Testis (tissue), 2 donors: Measurements from ENCODE around the gene ARRDC3.

Source experiments
- POLR2A ChIP-seq: fragments of 450-650 bp; IDR thresholded peaks from one replicate; pipeline ENCODE4 v1.6.1; 2017; ENCODE audit warnings: antibody characterized with exemption, mild to moderate bottlenecking, moderate library complexity
- TF ChIP-seq, protein P1 (sequence below), 3 experiments: fragments of 450-650 bp in 2 of 3; fragments of 200-600 bp in 1 of 3; sonication (generic) in 1 of 3; IDR thresholded peaks; one replicate each; pipeline ENCODE4 v1.5.1; 2016 to 2019; ENCODE audit warnings: antibody characterized with exemption in 3 of 3, mild to moderate bottlenecking in 2 of 3, moderate library complexity in 1 of 3

DNA sequence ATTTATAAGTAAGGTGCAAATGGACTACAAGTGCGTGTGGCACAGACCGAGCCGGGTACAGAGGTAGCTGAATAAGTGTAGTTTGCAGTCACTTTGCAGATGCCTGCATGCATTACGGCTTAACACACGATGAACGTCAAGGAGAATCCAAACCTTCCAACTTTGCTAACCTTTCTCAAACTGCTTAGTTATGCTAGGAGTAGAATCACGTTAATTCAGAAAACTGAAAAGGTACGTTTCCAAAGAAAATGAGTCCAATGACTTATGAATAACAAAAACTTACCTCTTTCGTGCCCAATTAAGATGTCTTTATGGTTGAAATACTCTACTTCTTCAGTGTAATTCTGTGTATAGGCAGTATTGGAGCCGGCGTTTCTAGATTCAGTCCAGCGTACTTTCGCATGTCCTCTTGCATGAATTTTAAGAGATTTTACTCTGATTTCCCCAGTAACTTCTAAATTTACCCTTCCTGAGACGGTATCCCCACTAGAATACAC, 539 bp downstream of the ARRDC3 start:
- TF ChIP-seq, protein P1, sequence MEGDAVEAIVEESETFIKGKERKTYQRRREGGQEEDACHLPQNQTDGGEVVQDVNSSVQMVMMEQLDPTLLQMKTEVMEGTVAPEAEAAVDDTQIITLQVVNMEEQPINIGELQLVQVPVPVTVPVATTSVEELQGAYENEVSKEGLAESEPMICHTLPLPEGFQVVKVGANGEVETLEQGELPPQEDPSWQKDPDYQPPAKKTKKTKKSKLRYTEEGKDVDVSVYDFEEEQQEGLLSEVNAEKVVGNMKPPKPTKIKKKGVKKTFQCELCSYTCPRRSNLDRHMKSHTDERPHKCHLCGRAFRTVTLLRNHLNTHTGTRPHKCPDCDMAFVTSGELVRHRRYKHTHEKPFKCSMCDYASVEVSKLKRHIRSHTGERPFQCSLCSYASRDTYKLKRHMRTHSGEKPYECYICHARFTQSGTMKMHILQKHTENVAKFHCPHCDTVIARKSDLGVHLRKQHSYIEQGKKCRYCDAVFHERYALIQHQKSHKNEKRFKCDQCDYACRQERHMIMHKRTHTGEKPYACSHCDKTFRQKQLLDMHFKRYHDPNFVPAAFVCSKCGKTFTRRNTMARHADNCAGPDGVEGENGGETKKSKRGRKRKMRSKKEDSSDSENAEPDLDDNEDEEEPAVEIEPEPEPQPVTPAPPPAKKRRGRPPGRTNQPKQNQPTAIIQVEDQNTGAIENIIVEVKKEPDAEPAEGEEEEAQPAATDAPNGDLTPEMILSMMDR (IDR thresholded peaks at IDR 0.05) = no peak
- no peak for TF ChIP-seq POLR2A
